OCI-LY1 (cell line): Measurements from ENCODE around the gene CASKIN2.

ENCODE experiments used
- EZH2 ChIP-seq: fragments of 200-600 bp; sonication (generic), shearing (Covaris generic); IDR thresholded peaks from 2 replicates; pipeline ENCODE4 v1.8.0; 2017; ENCODE audit warnings: borderline replicate concordance, mixed run types, mild to moderate bottlenecking, antibody characterized with exemption, low read length, moderate library complexity, mixed read lengths
- TF ChIP-seq, protein P1 (sequence below): fragments of 200-600 bp; sonication (generic), shearing (Covaris generic); IDR thresholded peaks from 2 replicates; pipeline ENCODE4 v1.5.1; 2017; ENCODE audit warnings: mild to moderate bottlenecking, antibody characterized with exemption, low read length, moderate library complexity, mixed read lengths

DNA sequence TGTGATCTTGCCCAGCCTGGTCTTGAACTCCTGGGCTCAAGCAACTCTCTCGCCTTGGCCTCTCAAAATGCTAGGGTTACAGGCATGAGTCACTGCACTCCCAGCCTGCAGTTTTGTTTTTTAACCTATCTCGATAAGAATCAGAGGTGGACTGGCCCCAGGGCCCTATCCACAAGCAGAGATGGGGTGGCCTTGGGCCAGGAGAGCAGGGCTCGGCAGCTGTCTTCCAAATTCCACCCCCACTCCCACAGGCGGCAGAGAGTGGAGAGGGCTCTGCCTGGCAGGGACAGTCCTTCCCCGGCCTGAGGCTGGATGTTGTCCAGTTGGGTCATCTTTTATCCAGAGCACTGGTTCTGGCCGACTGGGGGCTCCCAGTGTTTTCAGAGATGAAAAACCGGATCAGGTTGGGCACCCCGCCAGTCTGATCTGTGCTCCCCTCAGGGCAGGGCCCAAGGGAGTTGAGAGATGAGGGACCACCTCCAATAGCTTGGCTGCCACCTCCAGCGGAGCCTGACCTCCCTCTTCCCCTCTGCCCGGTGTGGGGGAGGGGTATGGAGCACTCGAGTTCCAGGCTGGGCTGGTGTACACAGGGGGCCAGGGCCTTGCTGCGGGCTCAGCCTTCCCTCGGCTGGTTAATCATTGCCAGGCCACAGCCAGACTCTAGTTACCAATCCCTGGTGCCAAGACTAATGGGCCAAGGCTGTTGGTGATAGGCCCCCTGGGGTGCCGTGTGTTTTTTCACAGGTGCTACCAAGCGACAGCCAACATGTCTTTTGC is 41.9 kb upstream of the CASKIN2 start:
- TF ChIP-seq, protein P1, sequence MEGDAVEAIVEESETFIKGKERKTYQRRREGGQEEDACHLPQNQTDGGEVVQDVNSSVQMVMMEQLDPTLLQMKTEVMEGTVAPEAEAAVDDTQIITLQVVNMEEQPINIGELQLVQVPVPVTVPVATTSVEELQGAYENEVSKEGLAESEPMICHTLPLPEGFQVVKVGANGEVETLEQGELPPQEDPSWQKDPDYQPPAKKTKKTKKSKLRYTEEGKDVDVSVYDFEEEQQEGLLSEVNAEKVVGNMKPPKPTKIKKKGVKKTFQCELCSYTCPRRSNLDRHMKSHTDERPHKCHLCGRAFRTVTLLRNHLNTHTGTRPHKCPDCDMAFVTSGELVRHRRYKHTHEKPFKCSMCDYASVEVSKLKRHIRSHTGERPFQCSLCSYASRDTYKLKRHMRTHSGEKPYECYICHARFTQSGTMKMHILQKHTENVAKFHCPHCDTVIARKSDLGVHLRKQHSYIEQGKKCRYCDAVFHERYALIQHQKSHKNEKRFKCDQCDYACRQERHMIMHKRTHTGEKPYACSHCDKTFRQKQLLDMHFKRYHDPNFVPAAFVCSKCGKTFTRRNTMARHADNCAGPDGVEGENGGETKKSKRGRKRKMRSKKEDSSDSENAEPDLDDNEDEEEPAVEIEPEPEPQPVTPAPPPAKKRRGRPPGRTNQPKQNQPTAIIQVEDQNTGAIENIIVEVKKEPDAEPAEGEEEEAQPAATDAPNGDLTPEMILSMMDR = no peak
- TF ChIP-seq EZH2 = no peak
